Right lobe of liver (tissue), 4 donors: Measurements from ENCODE around the gene GALNT2.

Experiments used
- CTCF ChIP-seq, 4 donors: fragments of 200-600 bp in 3 of 4; fragments of 450-650 bp in 1 of 4; IDR thresholded peaks; one replicate each; pipeline versions ENCODE4 v1.5.1 to v1.8.0; 2016 to 2022; ENCODE audit warnings: antibody characterized with exemption in 4 of 4, mild to moderate bottlenecking in 2 of 4
- POLR2A ChIP-seq: fragments of 450-650 bp; IDR thresholded peaks from one replicate; pipeline ENCODE4 v1.6.1; 2017; ENCODE audit warnings: antibody characterized with exemption, mild to moderate bottlenecking
- donor health status: DM: no; HTN: no; CAD: no.
- donor health status: DM: no; HTN: no; CAD: no.
- donor health status: DM: no; HTN: yes; CAD: no.

- TF ChIP-seq CTCF (IDR thresholded peaks at IDR 0.05) (no peak), POLR2A (no peak)
Measured at GRCh38 chr1:230216896-230217295, 149.9 kb downstream of the GALNT2 start.
